ENCODE data around the gene DLK2.

The DLK2 gene

GRCh38 chr6:43499028-43499815, 43.9 kb upstream of the DLK2 start:
- TF ChIP-seq POLR2AphosphoS5 (IDR thresholded peaks at IDR 0.05; ENCODE audit: low read depth, low read length) (no peak), REST (IDR thresholded peaks at IDR 0.05; ENCODE audit: insufficient read depth in 1 of 2, low read depth in 2 of 2, low read length in 2 of 2) (peak in 1 of 2 experiments; percentile 69; a peak in 1 of 4 replicates), TAF1 (IDR thresholded peaks at IDR 0.05; ENCODE audit: borderline replicate concordance, insufficient read depth, low read length) (peak; percentile 14; the same call in 1 of the 2 replicates), FOXP2 (optimal IDR thresholded peaks at IDR 0.05; ENCODE audit: borderline replicate concordance, extremely low read depth, extremely low read length, insufficient read depth) (peak; percentile 32), SIN3A (IDR thresholded peaks at IDR 0.05; ENCODE audit: borderline replicate concordance, insufficient read depth, low read length) (peak; percentile 62; the same call in 1 of the 2 replicates)

- no peak for TF ChIP-seq FOXP2 (optimal IDR thresholded peaks at IDR 0.05; ENCODE audit: borderline replicate concordance, extremely low read depth, extremely low read length, insufficient read depth)
- TF ChIP-seq REST (IDR thresholded peaks at IDR 0.05; ENCODE audit: insufficient read depth in 1 of 2, low read depth in 2 of 2, low read length in 2 of 2), result no peak
- no peak for TF ChIP-seq POLR2AphosphoS5 (IDR thresholded peaks at IDR 0.05; ENCODE audit: low read depth, low read length)
- no peak for TF ChIP-seq TAF1 (IDR thresholded peaks at IDR 0.05; ENCODE audit: borderline replicate concordance, insufficient read depth, low read length)
- TF ChIP-seq SIN3A (IDR thresholded peaks at IDR 0.05; ENCODE audit: borderline replicate concordance, insufficient read depth, low read length), result no peak
These were observed 42.3 kb upstream of the DLK2 start for GRCh38 chr6:43497689-43498088.

DNA sequence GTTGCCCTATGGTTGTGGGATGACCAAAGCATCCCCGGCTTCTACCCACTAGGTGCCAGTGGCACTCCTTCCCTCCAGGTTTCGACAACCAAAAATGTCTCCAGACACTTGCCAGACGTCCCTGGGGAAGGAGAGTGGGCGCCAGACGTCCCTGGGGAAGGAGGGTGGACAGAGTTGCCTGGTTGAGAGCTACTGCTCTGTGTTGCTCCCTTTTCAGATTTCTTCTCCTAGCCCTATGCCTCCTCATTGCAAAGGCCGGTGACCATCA, 41.7 kb upstream of the DLK2 start:
- no peak for TF ChIP-seq POLR2AphosphoS5 (IDR thresholded peaks at IDR 0.05; ENCODE audit: low read depth, low read length)
- no peak for TF ChIP-seq FOXP2 (optimal IDR thresholded peaks at IDR 0.05; ENCODE audit: borderline replicate concordance, extremely low read depth, extremely low read length, insufficient read depth)
- no peak for TF ChIP-seq TAF1 (IDR thresholded peaks at IDR 0.05; ENCODE audit: borderline replicate concordance, insufficient read depth, low read length)
- no peak for TF ChIP-seq SIN3A (IDR thresholded peaks at IDR 0.05; ENCODE audit: borderline replicate concordance, insufficient read depth, low read length)
- no peak for TF ChIP-seq REST (IDR thresholded peaks at IDR 0.05; ENCODE audit: insufficient read depth in 1 of 2, low read depth in 2 of 2, low read length in 2 of 2)

GRCh38 chr6:43496370-43497128, 41.2 kb upstream of the DLK2 start:
- no peak for TF ChIP-seq REST (IDR thresholded peaks at IDR 0.05; ENCODE audit: insufficient read depth in 1 of 2, low read depth in 2 of 2, low read length in 2 of 2)

All from PFSK-1 (cell line).